ENCODE measurements around the gene TGFBR3L. TPM values are rescaled to one million over a fixed set of nuclear protein-coding genes. Genes with fewer than 3 reads are reported as not detected.
"Not testable (repeated sequence)": the region's sequence is repeated elsewhere in the genome, so short reads cannot be mapped to it uniquely, and the experiment has no call there.

TGFBR3L gene
- total RNA-seq, 1 donor from 2014 or later, result 2.2 TPM

DNA sequence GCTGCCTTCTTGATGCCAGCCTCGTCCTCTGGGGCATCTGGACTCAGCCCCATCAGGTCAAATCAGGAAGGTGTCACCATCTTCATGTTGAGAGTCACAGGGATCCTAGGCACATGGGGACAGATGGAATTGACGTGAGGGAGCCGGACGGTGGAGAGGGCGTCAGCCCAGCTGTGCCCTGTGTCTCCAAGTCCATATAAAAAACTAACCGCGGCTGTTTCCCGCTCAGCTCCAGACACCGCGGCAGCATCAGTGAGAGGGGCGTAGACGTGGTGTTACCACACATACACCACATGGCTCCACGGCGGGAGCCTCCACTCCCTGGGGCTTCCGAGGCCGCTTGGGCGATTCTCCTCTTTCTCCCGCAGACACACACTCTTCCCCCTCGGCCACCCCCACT, 34.8 kb upstream of the TGFBR3L start:
- no peak for DNase-seq (ENCODE audit: low spot score)

DNA sequence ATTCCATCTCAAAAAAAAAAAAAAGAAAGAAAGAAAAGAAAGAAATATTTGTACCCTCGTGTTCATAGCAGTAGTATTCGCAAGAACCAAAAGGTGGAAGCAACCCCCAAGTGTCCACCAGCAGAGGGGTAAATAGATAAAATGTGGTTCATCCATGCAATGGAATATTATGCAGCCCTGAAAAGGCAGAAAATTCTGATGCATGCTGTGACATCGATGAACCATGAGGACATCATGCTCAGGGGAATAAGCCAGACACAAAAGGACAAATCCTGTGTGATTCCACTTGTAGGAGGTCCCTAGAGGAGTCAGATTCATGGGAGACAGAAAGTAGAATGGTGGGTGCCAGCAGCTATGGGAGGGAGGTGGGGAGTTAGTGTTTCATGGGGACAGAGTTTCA, 32.7 kb upstream of the TGFBR3L start:
- DNase-seq (ENCODE audit: low spot score), result no peak

DNA sequence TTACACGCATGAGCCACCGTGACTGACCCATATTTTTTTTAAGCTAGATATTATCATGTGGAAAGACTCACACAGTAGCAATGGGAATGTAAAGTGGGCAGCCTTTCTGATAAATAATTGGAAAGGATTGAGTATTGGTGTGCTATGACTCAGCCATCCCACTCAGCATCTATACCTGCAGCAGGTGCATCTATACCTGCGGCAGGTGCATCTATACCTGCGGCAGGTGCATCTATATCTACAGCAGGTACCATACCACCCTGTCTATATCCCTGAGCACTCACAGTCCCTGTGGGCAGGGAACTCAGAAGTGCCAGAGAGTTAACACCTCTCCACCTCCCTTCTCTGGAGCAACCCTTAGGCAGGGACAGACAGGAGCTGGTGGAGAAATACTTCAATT, 31.5 kb upstream of the TGFBR3L start:
- DNase-seq (ENCODE audit: low spot score), result no peak

DNA sequence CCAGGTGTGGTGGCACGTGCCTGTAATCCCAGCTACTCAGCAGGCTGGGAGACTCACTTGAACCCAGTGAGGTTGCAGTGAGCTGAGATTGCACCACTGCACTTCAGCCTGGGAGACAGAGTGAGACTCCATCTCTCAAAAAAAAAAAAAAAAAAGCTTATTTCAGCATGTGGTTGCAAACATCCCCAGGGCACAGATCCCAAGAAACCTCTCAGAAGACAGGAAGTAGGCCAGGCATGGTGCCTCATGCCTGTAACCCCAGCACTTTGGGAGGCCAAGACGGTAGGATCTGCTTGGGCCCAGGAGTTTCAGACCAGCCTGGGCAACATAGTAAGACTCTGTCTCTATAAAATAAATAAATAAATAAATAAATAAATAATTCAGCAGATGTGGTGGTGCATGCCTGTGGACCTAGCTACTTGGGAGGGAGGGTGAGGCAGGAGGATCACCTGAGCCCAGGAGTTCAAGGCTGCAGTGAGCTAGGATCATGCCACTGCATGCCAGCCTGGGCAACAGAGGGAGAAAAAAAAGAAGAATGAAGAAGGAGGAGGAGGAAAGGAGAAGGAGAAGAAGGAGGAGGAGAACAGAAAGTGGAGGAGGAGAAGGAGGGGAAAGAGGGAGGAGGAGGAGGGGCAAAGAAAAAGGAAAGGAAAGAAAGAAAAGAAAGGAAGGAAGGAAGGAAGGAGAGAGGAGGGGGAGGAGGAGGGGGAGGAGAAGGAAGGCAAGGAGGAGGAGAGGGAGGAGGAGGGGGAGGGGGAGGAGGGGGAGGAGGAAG, 30.6 kb upstream of the TGFBR3L start:
- DNase-seq (ENCODE audit: low spot score), result no peak

DNA sequence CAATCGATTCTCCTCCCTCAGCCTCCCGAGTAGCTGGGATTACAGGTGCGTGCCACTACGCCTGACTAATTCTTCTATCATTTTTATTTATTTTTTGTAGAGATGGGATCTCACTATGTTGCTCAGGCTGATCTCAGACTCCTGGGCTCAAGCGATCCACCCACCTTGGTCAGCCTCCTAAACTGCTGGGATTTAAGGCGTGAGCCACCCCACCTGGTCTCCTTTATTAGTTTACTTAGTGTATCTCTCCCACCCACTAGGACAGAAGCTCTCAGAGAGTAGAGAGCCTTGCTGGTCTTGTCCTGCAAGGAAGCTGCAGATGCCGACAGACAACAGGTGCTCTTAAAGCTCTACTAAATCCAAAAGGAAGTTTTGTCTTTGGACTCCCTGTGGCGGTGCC, 28.8 kb upstream of the TGFBR3L start:
- DNase-seq (ENCODE audit: low spot score), result no peak

DNA sequence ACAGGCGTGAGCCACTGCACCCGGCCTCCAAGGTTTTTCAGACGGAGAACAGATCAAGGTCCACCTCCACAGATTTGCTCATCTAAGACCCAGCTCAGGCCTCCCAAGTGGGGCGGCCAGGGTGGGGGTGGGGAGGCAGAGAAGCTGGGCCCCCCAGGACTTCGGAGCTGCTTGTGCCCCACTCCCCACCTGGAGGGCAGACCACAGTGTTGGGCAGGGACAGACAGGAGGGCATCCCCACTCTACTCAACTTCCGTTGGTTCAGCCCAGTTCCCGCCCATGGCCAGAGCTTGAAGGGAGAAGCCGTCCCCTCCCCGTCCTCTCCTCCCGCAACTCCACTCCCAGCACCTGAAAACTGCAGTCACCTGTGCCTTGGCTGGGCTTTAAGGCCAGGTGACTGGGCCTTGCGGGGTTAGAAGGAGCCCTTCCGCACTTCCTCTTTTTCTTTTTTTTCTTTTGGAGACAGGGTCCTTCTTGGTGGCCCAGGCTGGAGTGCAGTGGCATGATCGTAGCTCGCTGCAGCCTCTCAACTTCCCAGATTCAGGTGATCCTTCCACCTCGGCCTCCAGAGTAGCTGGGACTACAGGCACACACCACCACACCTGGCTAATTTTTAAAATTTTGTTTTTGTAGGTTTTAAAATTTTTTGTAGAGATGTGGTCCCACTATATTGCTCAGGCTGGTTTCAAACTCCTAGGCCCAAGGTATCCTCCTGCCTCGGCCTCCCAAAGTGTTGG, 27.1 kb upstream of the TGFBR3L start:
- no peak for DNase-seq (ENCODE audit: low spot score)

DNA sequence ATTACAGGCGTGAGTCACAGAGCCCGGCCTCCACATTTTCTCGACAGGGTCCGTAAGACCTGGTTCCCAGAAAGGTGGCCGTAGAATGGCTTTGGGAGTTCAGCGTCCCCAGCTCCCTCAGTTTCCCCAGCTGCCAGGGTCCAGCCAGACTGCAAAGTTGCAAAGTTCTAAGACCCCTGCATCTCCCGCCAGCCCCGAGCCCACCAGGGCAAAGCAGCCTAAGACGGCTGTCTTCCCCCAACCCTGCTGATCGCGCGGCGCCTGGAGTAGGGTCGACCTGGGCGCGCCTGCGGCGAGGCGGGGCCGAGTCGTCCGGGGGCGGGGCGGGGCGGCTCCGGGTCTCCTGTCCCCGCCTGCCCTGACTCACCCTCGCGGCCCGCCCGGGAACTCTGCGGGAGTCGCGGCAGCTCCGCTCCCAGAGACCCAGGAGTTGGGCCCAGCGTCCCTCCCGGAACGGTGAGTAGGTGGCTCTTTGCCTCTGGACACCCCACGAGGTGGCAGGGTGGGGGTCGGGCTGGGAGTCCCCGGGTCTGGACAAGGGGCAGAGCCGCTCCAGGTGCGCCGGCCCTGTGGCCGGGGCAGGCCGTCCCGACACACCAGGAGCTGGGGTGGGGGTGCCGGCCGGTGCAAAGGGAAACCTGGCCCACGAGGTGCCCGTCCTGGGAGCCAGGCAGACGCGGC, 26.3 kb upstream of the TGFBR3L start, which contains the start of gene LRRC8E:
TSS of gene LRRC8E (plus strand) at position 366 of the 681 bp plus-strand sequence. CDS start 7,094 bp downstream, outside the sequence.
- DNase-seq (ENCODE audit: low spot score), result no peak

DNA sequence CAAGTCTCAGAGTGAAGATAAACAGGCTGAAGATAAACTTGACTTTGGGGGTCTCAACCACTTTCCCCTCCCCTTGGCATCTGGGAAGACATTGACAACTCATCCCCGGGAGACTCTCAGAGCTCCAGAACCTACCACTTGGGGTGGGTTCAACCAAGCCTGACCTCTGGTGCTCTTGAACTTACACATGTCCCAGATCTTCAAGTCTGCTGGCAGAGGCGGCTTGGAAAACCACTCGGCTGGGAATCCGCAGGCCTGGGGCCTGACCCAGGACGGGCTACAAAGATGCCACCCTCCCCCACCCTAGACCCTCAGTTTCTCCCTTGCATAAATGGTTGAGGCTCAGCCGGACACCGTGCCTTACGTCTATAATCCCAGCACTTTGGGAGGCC, 25.8 kb upstream of the TGFBR3L start:
- DNase-seq (ENCODE audit: low spot score), result no peak

DNA sequence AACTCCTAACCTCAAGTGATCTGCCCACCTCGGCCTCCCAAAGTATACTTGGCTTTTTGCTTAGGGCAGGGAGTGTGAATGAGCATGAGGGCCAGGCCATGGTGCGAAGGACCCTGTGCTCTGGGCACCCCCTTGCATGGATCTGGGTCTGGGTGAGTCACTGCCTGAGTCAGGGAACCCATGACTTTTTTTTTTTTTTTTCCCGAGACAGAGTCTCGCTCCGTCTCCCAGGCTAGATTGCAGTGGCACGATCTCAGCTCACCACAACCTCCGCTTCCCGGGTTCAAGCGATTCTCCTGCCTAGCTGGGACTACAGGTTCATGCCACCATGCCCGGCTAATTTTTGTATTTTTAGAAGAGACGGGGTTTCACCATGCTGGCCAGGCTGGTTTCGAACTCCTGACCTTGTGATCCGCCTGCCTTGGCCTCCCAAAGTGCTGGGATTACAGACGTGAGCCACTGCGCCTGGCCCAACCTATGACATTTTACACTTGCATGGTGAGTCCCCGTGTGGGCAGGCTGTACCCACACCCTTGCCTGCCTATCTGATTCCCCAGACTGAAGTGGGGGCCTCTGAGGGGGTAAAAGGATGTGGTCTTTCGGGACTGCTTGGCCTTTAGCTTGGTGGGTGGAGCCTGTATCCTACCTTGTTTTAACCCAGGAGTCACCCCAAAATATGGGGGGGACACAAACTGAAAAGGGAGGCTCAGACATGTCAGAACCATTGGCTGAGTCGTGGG, 21.1 kb upstream of the TGFBR3L start:
- not testable (repeated sequence) for DNase-seq (ENCODE audit: low spot score)

DNA sequence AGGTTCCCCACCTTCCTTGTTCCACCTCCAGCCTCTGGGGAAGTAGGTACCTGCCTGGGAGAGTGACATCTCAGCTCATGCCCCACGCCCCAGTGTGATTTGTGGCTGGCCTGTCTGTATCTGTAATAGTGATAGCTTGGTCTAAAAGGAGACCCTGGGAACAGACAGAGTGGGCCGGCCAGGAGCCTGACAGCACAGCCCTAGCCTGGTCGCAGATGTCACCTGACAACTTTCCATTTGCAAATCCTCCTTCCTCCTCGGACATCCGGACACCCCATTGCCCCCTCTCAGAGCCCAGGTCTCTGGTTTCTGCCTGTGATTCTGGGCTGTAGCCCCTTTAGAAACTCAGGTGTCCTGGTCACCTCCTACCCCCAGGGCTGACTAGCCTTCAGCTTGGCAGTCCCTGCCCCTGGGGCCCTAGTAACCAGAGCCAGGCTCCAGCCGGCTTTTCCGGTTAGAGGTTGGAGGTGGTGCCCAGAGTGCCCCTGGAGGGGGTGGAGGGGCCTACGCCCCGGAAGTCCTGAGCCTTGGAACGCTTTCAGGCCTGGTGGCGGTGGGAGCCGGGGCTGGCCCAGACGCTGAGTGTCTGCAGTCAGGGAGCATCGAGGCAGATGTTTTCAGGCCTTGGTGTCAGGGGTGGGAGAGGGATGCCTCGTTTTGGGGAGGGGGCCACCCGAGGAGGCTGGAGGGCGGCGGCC, 19.9 kb upstream of the TGFBR3L start:
- peak; percentile 78 for DNase-seq (ENCODE audit: low spot score)

DNA sequence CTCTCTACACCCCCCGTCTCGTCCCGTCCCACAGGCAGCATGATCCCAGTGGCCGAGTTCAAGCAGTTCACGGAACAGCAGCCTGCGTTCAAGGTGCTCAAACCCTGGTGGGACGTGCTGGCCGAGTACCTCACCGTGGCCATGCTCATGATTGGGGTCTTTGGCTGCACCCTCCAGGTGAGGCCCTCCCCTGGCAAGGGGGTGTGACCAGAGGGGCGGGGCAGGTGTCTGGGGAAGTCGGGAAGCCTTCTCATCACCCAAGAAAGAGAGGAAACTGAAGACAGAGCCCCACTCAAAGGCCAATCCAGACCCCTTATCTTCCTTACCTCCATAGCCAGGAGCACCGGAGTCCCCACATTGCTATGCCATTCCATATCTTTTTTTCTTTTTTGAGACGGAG, 19.1 kb upstream of the TGFBR3L start:
- no peak for DNase-seq (ENCODE audit: low spot score)

DNA sequence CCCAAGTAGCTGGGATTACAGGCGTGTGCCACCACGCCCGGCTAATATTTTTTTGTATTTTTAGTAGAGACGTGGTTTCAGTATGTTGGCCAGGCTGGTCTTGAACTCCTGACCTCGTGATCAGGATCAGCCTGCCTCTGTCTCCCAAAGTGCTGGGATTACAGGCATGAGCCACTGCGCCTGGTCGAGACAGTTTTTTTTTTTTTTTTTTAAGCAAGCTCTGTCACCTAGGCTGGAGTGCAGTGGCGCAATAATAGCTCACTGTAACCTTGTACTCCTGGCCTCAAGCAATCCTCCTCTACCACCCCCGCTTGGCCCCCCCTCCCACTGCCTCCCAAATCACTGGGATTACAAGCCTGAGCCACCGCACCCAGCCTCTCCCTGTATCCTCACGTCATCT, 17.3 kb upstream of the TGFBR3L start:
- no peak for DNase-seq (ENCODE audit: low spot score)

DNA sequence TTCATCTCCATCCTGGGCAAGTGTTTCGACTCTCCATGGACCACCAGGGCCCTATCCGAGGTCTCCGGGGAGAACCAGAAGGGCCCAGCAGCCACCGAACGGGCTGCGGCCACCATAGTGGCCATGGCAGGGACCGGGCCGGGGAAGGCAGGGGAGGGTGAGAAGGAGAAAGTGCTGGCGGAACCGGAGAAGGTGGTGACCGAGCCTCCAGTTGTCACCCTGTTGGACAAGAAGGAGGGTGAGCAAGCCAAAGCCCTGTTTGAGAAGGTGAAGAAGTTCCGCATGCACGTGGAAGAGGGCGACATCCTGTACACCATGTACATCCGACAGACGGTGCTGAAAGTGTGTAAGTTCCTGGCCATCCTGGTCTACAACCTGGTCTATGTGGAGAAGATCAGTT, 15.7 kb upstream of the TGFBR3L start:
- DNase-seq (ENCODE audit: low spot score), result no peak

DNA sequence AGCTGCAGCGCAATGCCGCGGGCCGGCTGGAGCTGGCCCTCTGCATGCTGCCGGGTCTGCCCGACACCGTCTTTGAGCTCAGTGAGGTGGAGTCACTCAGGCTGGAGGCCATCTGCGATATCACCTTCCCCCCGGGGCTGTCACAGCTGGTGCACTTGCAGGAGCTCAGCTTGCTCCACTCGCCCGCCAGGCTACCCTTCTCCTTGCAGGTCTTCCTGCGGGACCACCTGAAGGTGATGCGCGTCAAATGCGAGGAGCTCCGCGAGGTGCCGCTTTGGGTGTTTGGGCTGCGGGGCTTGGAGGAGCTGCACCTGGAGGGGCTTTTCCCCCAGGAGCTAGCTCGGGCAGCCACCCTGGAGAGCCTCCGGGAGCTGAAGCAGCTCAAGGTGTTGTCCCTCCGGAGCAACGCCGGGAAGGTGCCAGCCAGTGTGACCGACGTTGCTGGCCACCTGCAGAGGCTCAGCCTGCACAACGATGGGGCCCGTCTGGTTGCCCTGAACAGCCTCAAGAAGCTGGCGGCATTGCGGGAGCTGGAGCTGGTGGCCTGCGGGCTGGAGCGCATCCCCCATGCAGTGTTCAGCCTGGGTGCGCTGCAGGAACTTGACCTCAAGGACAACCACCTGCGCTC, 14.8 kb upstream of the TGFBR3L start:
- no peak for DNase-seq (ENCODE audit: low spot score)

DNA sequence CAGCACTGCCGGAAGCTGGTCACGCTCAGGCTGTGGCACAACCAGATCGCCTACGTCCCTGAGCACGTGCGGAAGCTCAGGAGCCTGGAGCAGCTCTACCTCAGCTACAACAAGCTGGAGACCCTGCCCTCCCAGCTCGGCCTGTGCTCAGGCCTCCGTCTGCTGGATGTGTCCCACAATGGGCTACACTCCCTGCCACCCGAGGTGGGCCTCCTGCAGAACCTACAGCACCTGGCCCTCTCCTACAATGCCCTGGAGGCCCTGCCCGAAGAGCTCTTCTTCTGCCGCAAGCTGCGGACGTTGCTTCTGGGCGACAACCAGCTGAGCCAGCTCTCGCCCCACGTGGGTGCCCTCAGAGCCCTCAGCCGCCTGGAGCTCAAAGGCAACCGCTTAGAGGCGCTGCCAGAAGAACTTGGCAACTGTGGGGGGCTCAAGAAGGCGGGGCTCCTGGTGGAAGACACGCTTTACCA, 14.2 kb upstream of the TGFBR3L start:
- no peak for DNase-seq (ENCODE audit: low spot score)

DNA sequence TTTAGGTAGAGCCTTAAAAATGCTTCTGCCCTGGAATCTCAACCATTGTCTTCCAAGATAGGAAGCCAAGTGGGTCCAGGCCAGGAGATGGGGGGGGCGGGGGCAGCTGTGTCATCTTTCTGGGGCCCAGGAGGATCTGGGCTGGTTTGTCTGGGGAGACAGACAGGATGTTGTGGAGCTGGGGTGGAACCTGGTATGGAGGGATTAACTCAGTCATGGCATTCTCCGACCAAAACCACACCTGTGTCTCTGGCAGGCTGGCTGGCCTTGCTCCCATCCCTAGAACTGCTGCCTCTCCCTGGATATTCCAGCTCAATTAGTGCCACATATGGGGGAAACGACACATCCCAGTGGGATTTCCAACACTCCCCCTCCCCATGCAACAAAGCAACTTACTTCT, 13.7 kb upstream of the TGFBR3L start:
- DNase-seq (ENCODE audit: low spot score), result no peak

DNA sequence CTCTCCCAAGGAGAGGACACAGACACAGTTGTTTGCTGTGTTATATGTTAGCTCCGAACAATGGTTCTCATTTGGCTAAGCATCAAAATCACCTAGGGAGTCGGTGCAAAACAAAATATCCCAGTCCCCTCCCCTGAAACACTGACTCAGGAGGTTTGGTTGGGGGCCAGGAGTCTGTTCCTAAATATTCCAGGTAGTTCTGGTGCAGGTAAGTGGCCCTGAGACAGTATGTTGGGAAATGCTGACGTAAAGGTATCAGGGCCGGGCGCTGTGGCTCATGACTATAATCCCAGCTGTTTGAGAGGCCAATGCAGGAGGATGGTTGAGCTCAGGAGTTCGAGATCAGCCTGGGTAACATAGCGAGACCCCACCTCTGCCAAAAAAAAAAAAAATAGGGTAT, 13.3 kb upstream of the TGFBR3L start:
- DNase-seq (ENCODE audit: low spot score), result no peak

DNA sequence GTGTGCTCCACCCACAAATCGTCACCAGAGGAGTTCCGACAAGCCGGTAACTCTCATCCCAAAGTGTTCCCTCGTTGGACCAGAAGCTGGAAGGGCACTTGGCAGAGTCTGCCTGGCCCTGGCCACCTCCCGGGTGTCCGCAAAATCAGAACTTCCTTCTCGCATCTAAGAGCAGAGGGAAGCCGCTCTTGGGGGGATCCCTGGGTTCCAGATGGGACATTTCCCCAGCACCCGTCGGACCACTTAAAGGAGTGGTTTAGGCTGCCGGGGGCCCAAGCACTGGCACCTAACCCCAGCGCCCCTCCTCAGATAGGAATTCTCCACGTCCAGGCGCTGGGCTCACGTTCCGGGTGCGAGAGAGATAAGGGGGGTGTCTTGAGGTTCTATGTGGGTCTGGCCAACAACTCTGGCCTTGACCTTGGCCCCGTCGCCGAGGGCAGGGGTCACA, 11.8 kb upstream of the TGFBR3L start:
- peak; percentile 51 for DNase-seq (ENCODE audit: low spot score)

DNA sequence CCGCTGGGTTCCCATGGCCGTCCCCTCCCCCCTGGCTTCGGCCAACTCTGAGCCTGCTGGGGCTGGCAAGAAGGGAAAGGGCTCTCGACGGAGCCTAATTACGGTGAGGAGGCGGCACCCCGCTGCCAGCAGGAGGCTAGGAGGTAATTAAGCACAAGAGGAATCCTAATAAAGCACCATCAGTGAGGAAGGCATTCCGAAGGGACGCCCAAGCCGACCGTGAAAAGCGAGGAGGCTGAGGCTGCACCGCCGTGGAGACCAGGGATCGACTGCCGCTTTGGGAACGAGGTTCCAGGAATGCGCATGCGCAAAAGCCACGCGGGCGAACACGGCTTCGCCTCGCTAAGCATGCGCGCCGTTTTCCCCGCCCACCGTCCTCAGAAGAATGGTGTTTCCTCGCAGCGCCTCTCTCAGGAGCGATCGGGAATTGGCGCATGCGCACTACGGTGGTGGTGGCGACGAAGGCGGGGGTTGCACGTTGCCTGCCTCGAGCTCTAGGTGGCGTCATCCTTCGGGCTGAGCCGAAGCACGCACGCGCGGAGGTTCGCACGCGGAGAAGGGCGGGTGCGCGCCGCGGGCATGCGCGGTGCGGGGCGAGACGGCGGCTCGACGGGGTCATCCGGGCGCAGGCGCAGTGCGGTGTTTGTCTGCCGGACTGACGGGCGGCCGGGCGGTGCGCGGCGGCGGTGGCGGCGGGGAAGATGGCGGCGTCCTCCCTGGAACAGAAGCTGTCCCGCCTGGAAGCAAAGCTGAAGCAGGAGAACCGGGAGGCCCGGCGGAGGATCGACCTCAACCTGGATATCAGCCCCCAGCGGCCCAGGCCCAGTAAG, 11.2 kb upstream of the TGFBR3L start, which contains the start of gene MAP2K7:
TSS of gene MAP2K7 (plus strand) at position 634 of the 830 bp plus-strand sequence. CDS start at position 702, 68 bp downstream.
- DNase-seq (ENCODE audit: low spot score), result peak; percentile 100

Data from ureter (tissue), 1 donor.